Caco-2 (cell line): ENCODE measurements around the gene ARPC1B. TPM values are rescaled to one million over a fixed set of nuclear protein-coding genes. Genes with fewer than 3 reads are reported as not detected.

Experiments used
- BruUV-seq: library from RNA; stranded (reverse); fragments of 400-500 nt; replicated peaks from 2 replicates; lab custom pipeline; 2021; lab: Mats Ljungman, UMichigan
- CTCF ChIA-PET: fragments of 300-600 bp; sonication (Branson Sonifier 250); formaldehyde crosslinking; loops from one replicate; lab custom pipeline; 2022; ENCODE audit warnings: antibody characterized with exemption; lab: Charles Lee
- POLR2A ChIA-PET: fragments of 300-600 bp; sonication (Branson Sonifier 250); formaldehyde crosslinking; loops from one replicate; lab custom pipeline; 2022; ENCODE audit warnings: antibody characterized with exemption; lab: Charles Lee
- DNase-seq, 2 experiments: peaks; one replicate each; pipeline versions ENCODE4 v3.0.0 to v3.0.0-alpha.2; 2020 to 2022
- H3K27me3 ChIP-seq: replicated peaks from 2 replicates; pipeline ENCODE4 v1.6.0; 2011; ENCODE audit warnings: low read length; ENCODE audit not compliant: control insufficient read depth, insufficient read depth
- H3K36me3 ChIP-seq: 2 replicates; pipeline ENCODE4 v1.5.1; 2011; ENCODE audit warnings: low read length; ENCODE audit not compliant: control insufficient read depth, insufficient read depth
- H3K4me1 ChIP-seq: fragments of 250-450 bp; sonication (Bioruptor Pico); 2 replicates; pipeline ENCODE4 v1.5.1; 2020; ENCODE audit warnings: mild to moderate bottlenecking
- H3K4me3 ChIP-seq: 2 replicates; pipeline ENCODE4 v1.5.1; 2011; ENCODE audit warnings: low read depth, mild to moderate bottlenecking, control low read depth, low read length
- H3K9me3 ChIP-seq: fragments of 250-450 bp; sonication (Bioruptor Pico); 2 replicates; pipeline ENCODE4 v1.5.1; 2020; ENCODE audit warnings: mild to moderate bottlenecking, moderate library complexity
- H3K27ac Mint-ChIP-seq: one replicate; pipeline ENCODE4 v1.8.0; 2022; ENCODE audit warnings: mixed read lengths; ENCODE audit not compliant: unreplicated experiment
- H3K27me3 Mint-ChIP-seq: one replicate; pipeline ENCODE4 v1.8.0; 2022; ENCODE audit warnings: mixed read lengths; ENCODE audit not compliant: insufficient read depth, unreplicated experiment
- H3K36me3 Mint-ChIP-seq: one replicate; pipeline ENCODE4 v1.8.0; 2022; ENCODE audit warnings: mild to moderate bottlenecking, mixed read lengths; ENCODE audit not compliant: insufficient read depth, unreplicated experiment
- H3K4me1 Mint-ChIP-seq: one replicate; pipeline ENCODE4 v1.8.0; 2022; ENCODE audit warnings: low read depth, mixed read lengths; ENCODE audit not compliant: unreplicated experiment
- H3K4me3 Mint-ChIP-seq: one replicate; pipeline ENCODE4 v1.8.0; 2022; ENCODE audit warnings: mild to moderate bottlenecking, moderate library complexity, mixed read lengths; ENCODE audit not compliant: unreplicated experiment
- H3K9me3 Mint-ChIP-seq: one replicate; pipeline ENCODE4 v1.8.0; 2022; ENCODE audit warnings: mixed read lengths; ENCODE audit not compliant: unreplicated experiment
- CTCF ChIP-seq, 2 experiments: fragments of 200-600 bp in 1 of 2; IDR thresholded peaks; 1 replicate in 1 of 2; 2 replicates in 1 of 2; pipeline versions ENCODE4 v1.5.1 to v1.8.0; 2011 to 2022; ENCODE audit warnings: antibody characterized with exemption in 1 of 2, control low read depth in 1 of 2, inconsistent platforms in 1 of 2, low read depth in 1 of 2, low read length in 1 of 2, mild to moderate bottlenecking in 1 of 2, moderate library complexity in 1 of 2; ENCODE audit not compliant: insufficient read depth in 1 of 2, severe bottlenecking in 1 of 2, unreplicated experiment in 1 of 2
- intact Hi-C: fragments of 100-400 bp; cut with micrococcal nuclease; formaldehyde crosslinking; loops from one replicate; pipeline ENCODE4 v1.10.0; 2022; ENCODE audit not compliant: unreplicated experiment
- total RNA-seq: library from RNA; stranded (reverse); gene quantifications from 2 replicates; pipeline ENCODE4 v1.2.3, GENCODE V29; 2022

The ARPC1B gene
- total RNA-seq, 1 experiment from 2014 or later, result 128 TPM

- peaks cover 3% of the 10 kb centered on the region; the same call in 1 of the 2 replicates for H3K4me1 ChIP-seq
- no peak for DNase-seq
- Mint-ChIP-seq H3K4me1 (no peaks in the 10 kb centered on the region), H3K27ac (peak overlapping the region; percentile 32), H3K27me3 (no peaks in the 10 kb centered on the region), H3K4me3 (no peak overlapping the region), H3K9me3 (no peaks in the 10 kb centered on the region), H3K36me3 (peaks cover 83% of the 10 kb centered on the region)
- POLR2A ChIA-PET, result no interaction called here
- no peaks in the 10 kb centered on the region for H3K9me3 ChIP-seq
- H3K27me3 ChIP-seq, result no peaks in the 10 kb centered on the region
- CTCF ChIA-PET, result no interaction called here
- intact Hi-C loops, result no loop called here
- BruUV-seq, result no TSS peak
- TF ChIP-seq CTCF (IDR thresholded peaks at IDR 0.05; ENCODE audit: insufficient read depth in 1 of 2, low read depth in 1 of 2, low read length in 1 of 2, severe bottlenecking in 1 of 2, unreplicated experiment in 1 of 2), result no peak
- no peak overlapping the region for H3K4me3 ChIP-seq
- no peaks in the 10 kb centered on the region; the same call in 1 of the 2 replicates for H3K36me3 ChIP-seq
Measured at GRCh38 chr7:99383791-99384370, 9.4 kb downstream of the ARPC1B start.

GRCh38 chr7:99384523-99384922 is 10.0 kb downstream of the ARPC1B start:
- POLR2A ChIA-PET, result no interaction called here
- TF ChIP-seq CTCF (IDR thresholded peaks at IDR 0.05; ENCODE audit: insufficient read depth in 1 of 2, low read depth in 1 of 2, low read length in 1 of 2, severe bottlenecking in 1 of 2, unreplicated experiment in 1 of 2), result no peak
- H3K36me3 Mint-ChIP-seq, result peaks cover 83% of the 10 kb centered on the region
- H3K4me3 Mint-ChIP-seq, result no peak overlapping the region
- no peaks in the 10 kb centered on the region for H3K27me3 Mint-ChIP-seq
- BruUV-seq, result no TSS peak
- intact Hi-C loops, result no loop called here
- Histone ChIP-seq H3K36me3 (no peaks in the 10 kb centered on the region; the same call in 1 of the 2 replicates), H3K27me3 (no peaks in the 10 kb centered on the region), H3K4me3 (no peak overlapping the region), H3K4me1 (peaks cover 3% of the 10 kb centered on the region; the same call in 1 of the 2 replicates), H3K9me3 (no peaks in the 10 kb centered on the region)
- H3K4me1 Mint-ChIP-seq, result no peaks in the 10 kb centered on the region
- CTCF ChIA-PET, result no interaction called here
- H3K27ac Mint-ChIP-seq, result peak overlapping the region; percentile 32
- H3K9me3 Mint-ChIP-seq, result no peaks in the 10 kb centered on the region
- no peak for DNase-seq

- TF ChIP-seq CTCF (IDR thresholded peaks at IDR 0.05; ENCODE audit: insufficient read depth in 1 of 2, low read depth in 1 of 2, low read length in 1 of 2, severe bottlenecking in 1 of 2, unreplicated experiment in 1 of 2), result no peak
- Histone ChIP-seq H3K4me1 (no peaks in the 10 kb centered on the region; the same call in 1 of the 2 replicates), H3K4me3 (no peak overlapping the region), H3K27me3 (no peaks in the 10 kb centered on the region), H3K9me3 (no peaks in the 10 kb centered on the region), H3K36me3 (peaks cover 1% of the 10 kb centered on the region)
- H3K9me3 Mint-ChIP-seq, result no peaks in the 10 kb centered on the region
- ChIA-PET POLR2A (no interaction called here), CTCF (no interaction called here)
- peaks cover 83% of the 10 kb centered on the region for H3K36me3 Mint-ChIP-seq
- intact Hi-C loops, result loop anchor here (5.0 kb wide), 1 partner anchor 58 kb away; the partner anchor contains the start of gene ARPC1A
- no peaks in the 10 kb centered on the region for H3K27me3 Mint-ChIP-seq
- H3K4me3 Mint-ChIP-seq, result no peak overlapping the region
- no TSS peak for BruUV-seq
- no peaks in the 10 kb centered on the region for H3K4me1 Mint-ChIP-seq
- DNase-seq, result no peak
- H3K27ac Mint-ChIP-seq, result no peak overlapping the region
Measured at GRCh38 chr7:99385564-99385963, 11.0 kb downstream of the ARPC1B start.
